SU-DHL-6 (cell line): ENCODE data around the gene FURIN.

Experiments used
- H2AFZ ChIP-seq: fragments of 200-600 bp; sonication (generic); 2 replicates; pipeline ENCODE4 v1.6.1; 2014; ENCODE audit warnings: low read depth, mild to moderate bottlenecking, moderate library complexity, mixed read lengths, antibody characterized with exemption, low read length; ENCODE audit not compliant: severe bottlenecking
- H3F3A ChIP-seq: fragments of 200-600 bp; shearing (Covaris generic); 2 replicates; pipeline ENCODE4 v1.6.0; 2016; ENCODE audit warnings: antibody characterized with exemption, mild to moderate bottlenecking; ENCODE audit not compliant: insufficient read depth
- H3K27ac ChIP-seq: fragments of 200-600 bp; sonication (generic); 2 replicates; pipeline ENCODE4 v1.5.1; 2016; ENCODE audit warnings: low read depth, mild to moderate bottlenecking, low read length, moderate library complexity, mixed read lengths
- H3K27me3 ChIP-seq: fragments of 200-600 bp; sonication (generic), shearing (Covaris generic); 2 replicates; pipeline ENCODE4 v1.6.0; 2014; ENCODE audit warnings: mild to moderate bottlenecking, low read length
- H3K36me3 ChIP-seq: fragments of 200-600 bp; sonication (generic); 2 replicates; pipeline ENCODE4 v1.6.1; 2014; ENCODE audit warnings: mild to moderate bottlenecking, low read length, mixed read lengths
- H3K4me2 ChIP-seq: fragments of 300-600, 200-600 bp; shearing (Covaris generic), sonication (generic); 2 replicates; pipeline ENCODE4 v1.6.0; 2014; ENCODE audit warnings: low read length, low read depth, mild to moderate bottlenecking; ENCODE audit not compliant: poor library complexity, severe bottlenecking
- H3K4me3 ChIP-seq: fragments of 200-600 bp; sonication (generic); 2 replicates; pipeline ENCODE4 v1.5.1; 2014; ENCODE audit warnings: antibody characterized with exemption, low read length, mild to moderate bottlenecking, mixed read lengths; ENCODE audit not compliant: insufficient read depth, poor library complexity, severe bottlenecking
- H3K79me2 ChIP-seq: fragments of 200-600 bp; sonication (generic); 2 replicates; pipeline ENCODE4 v1.6.1; 2014; ENCODE audit warnings: mild to moderate bottlenecking, low read length, moderate library complexity; ENCODE audit not compliant: insufficient read depth
- H3K9ac ChIP-seq: fragments of 200-600 bp; sonication (generic); 2 replicates; pipeline ENCODE4 v1.7.0; 2014; ENCODE audit warnings: mild to moderate bottlenecking, low read length
- H3K9me2 ChIP-seq: fragments of 200-600 bp; sonication (generic); replicated peaks from 2 replicates; pipeline ENCODE4 v1.6.1; 2014; ENCODE audit warnings: low read length; ENCODE audit not compliant: insufficient read depth
- H3K9me3 ChIP-seq: fragments of 200-600 bp; sonication (generic); 2 replicates; pipeline ENCODE4 v1.6.1; 2014; ENCODE audit warnings: low read length, mixed read lengths; ENCODE audit not compliant: insufficient read depth
- H4K20me1 ChIP-seq: fragments of 200-600 bp; sonication (generic); 2 replicates; pipeline ENCODE4 v1.6.1; 2014; ENCODE audit warnings: low read depth, mild to moderate bottlenecking, antibody characterized with exemption, low read length, moderate library complexity, mixed read lengths
- CTCF ChIP-seq: fragments of 200-600 bp; sonication (generic); IDR thresholded peaks from one replicate; pipeline ENCODE4 v1.5.1; 2017; ENCODE audit warnings: antibody characterized with exemption, mild to moderate bottlenecking, low read length, moderate library complexity; ENCODE audit not compliant: insufficient read depth, poor library complexity, severe bottlenecking
- EZH2phosphoT487 ChIP-seq: fragments of 200-600 bp; sonication (generic), shearing (Covaris generic); conservative IDR thresholded peaks from 2 replicates; pipeline ENCODE4 v1.6.1; 2018; ENCODE audit warnings: mild to moderate bottlenecking, antibody characterized with exemption, low read length, moderate library complexity, mixed read lengths

The FURIN gene

GRCh38 chr15:90863987-90864386 is 4.4 kb upstream of the FURIN start:
- no peaks in the 10 kb centered on the region for H3K9me3 ChIP-seq
- no peaks in the 10 kb centered on the region for H4K20me1 ChIP-seq
- H3K36me3 ChIP-seq, result no peaks in the 10 kb centered on the region
- TF ChIP-seq CTCF (no peak), EZH2phosphoT487 (no peak)
- no peak overlapping the region for H3K27ac ChIP-seq
- H3F3A ChIP-seq, result no peaks in the 10 kb centered on the region
- H3K9ac ChIP-seq, result no peak overlapping the region
- no peak overlapping the region for H3K4me3 ChIP-seq
- H3K9me2 ChIP-seq, result no peaks in the 10 kb centered on the region
- no peaks in the 10 kb centered on the region for H3K27me3 ChIP-seq
- H3K79me2 ChIP-seq, result no peaks in the 10 kb centered on the region
- no peak overlapping the region for H2AFZ ChIP-seq
- H3K4me2 ChIP-seq, result no peak overlapping the region

DNA sequence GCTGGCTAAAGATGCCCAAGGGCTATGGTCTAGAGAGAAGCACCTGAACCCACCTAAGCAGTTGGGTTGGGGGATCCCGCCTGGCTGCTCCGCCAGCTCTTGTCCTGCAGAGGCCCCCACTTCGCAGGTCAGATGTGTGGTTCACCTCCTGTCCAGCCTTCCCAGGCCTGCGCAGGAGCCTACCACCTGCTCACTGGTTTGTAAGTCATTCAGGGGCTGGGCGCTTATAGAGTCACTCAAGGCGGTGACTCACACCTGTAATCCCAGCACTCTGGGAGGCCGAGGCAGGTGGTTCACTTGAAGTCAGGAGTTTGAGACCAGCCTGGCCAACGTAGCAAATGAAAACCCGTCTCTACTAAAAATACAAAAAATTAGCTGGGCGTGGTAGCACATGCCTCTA is 3.9 kb upstream of the FURIN start:
- Histone ChIP-seq H2AFZ (no peak overlapping the region), H3K27ac (no peak overlapping the region), H3K36me3 (no peaks in the 10 kb centered on the region), H3K9me3 (no peaks in the 10 kb centered on the region), H3K4me3 (no peak overlapping the region), H3K79me2 (no peaks in the 10 kb centered on the region), H3K9ac (no peak overlapping the region), H3K4me2 (no peak overlapping the region), H3F3A (no peaks in the 10 kb centered on the region), H3K27me3 (no peaks in the 10 kb centered on the region), H4K20me1 (no peaks in the 10 kb centered on the region), H3K9me2 (no peaks in the 10 kb centered on the region)
- TF ChIP-seq CTCF, result no peak
- TF ChIP-seq EZH2phosphoT487, result no peak

GRCh38 chr15:90865702-90866101 is 2.7 kb upstream of the FURIN start:
- no peak overlapping the region for H2AFZ ChIP-seq
- no peak overlapping the region for H3K4me3 ChIP-seq
- no peaks in the 10 kb centered on the region for H3K79me2 ChIP-seq
- H3F3A ChIP-seq, result no peaks in the 10 kb centered on the region
- H3K9ac ChIP-seq, result no peak overlapping the region
- H3K36me3 ChIP-seq, result no peaks in the 10 kb centered on the region
- no peak overlapping the region for H3K4me2 ChIP-seq
- H3K27ac ChIP-seq, result no peak overlapping the region
- H3K27me3 ChIP-seq, result no peaks in the 10 kb centered on the region
- TF ChIP-seq CTCF, result no peak
- TF ChIP-seq EZH2phosphoT487, result no peak
- H3K9me3 ChIP-seq, result no peaks in the 10 kb centered on the region
- H4K20me1 ChIP-seq, result no peaks in the 10 kb centered on the region
- no peaks in the 10 kb centered on the region for H3K9me2 ChIP-seq
